ENCODE measurements around the gene RAB36. TPM values are rescaled to one million over a fixed set of nuclear protein-coding genes. Genes with fewer than 3 reads are reported as not detected.

Gene RAB36
- total and polyA plus RNA-seq, 9 of the 15 experiments (the other 6 are each of a cell fraction or from before 2014, with no cell fraction given), result 0.04 to 0.50 (median 0.08) TPM; not detected in 3

- TF ChIP-seq HMGXB4 (CRISPR knock-in tag; IDR thresholded peaks at IDR 0.05), result no peak; the same call in 1 of the 2 replicates
- no peak for TF ChIP-seq PHTF2 (CRISPR knock-in tag; IDR thresholded peaks at IDR 0.05)
- TF ChIP-seq HCFC1 (IDR thresholded peaks at IDR 0.05; ENCODE audit: low read depth, low read length), result 0 out of 2 replicates have a peak, but pooled peaks have one; percentile 17
- TF ChIP-seq NR2C2 (CRISPR knock-in tag; IDR thresholded peaks at IDR 0.05), result no peak
- no peak for TF ChIP-seq NR2C2 (tag; IDR thresholded peaks at IDR 0.05)
- TF ChIP-seq MLX (CRISPR knock-in tag; conservative IDR thresholded peaks at IDR 0.05), result peak in 1 of 2 experiments; percentile 87; a peak in 1 of 4 replicates
- no peak for TF ChIP-seq NFE2L1 (tag; IDR thresholded peaks at IDR 0.05; ENCODE audit: borderline replicate concordance, low read depth)
- TF ChIP-seq PHB (CRISPR knock-in tag; IDR thresholded peaks at IDR 0.05), result no peak
- TF ChIP-seq ATF3 (IDR thresholded peaks at IDR 0.05), result no peak
- peak; percentile 27; the same call in 1 of the 2 replicates for TF ChIP-seq ATF3 (CRISPR knock-in tag; conservative IDR thresholded peaks at IDR 0.05)
- TF ChIP-seq STAT6 (CRISPR knock-in tag; IDR thresholded peaks at IDR 0.05), result peak; percentile 96
- no peak for TF ChIP-seq PCBP1 (IDR thresholded peaks at IDR 0.05; ENCODE audit: low read depth, low read length, poor library complexity, severe bottlenecking)
- TF ChIP-seq SMAD3 (CRISPR knock-in tag; conservative IDR thresholded peaks at IDR 0.05), result no peak
- peak in 1 of 2 experiments; percentile 16; a peak in 1 of 4 replicates for TF ChIP-seq RAD21 (CRISPR knock-in tag; conservative IDR thresholded peaks at IDR 0.05 in 1 of 2, IDR thresholded peaks at IDR 0.05 in 1 of 2)
- no peak for TF ChIP-seq MIER1 (IDR thresholded peaks at IDR 0.05; ENCODE audit: low read depth)
- TF ChIP-seq FOXP4 (CRISPR knock-in tag; IDR thresholded peaks at IDR 0.05; ENCODE audit: borderline replicate concordance), result no peak
- TF ChIP-seq CHD2 (IDR thresholded peaks at IDR 0.05; ENCODE audit: low read depth, low read length), result peak; percentile 14; the same call in 1 of the 2 replicates
- no peak for TF ChIP-seq MTA1 (IDR thresholded peaks at IDR 0.05; ENCODE audit: borderline replicate concordance)
Measured at GRCh38 chr22:23124611-23125511, 20.4 kb upstream of the RAB36 start (continued).

All from K562 (cell line).